ENCODE results near the gene CCDC51. TPM values are rescaled to one million over a fixed set of nuclear protein-coding genes. Genes with fewer than 3 reads are reported as not detected.
A peak's percentile ranks its signal among the peaks of the same experiment; 100 is the strongest.

CCDC51 gene
- total and polyA plus RNA-seq, 10 donors, result 8.4 to 22.2 (median 15.0) TPM

DNA sequence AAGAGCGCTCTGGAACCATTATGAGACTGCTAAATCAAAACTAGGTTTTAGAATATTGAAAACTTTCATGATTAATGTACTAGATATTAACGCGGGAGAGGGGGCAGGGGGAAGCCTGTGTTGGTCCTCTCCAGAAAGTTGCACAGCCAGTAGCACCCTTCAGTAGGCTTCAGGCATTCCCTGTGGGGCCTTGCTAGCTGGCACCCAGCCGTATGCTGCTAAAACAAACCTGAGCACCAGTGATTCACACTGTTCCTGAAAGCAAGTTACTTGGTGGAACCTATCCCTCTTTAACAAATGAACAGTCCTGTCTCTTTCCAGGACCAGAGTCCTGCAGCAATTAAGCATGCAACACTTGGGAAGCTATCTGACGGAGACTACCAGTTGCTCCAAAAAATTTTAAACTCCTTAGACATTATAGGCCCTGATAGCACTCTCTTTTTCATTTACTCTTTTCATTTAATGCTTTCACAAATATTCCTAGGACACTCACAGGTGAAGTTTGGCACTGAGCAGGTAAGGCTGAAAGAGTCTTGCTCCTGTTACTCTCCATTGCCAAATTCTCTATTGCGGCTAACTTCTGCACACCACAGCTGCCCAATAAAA lies 5.5 kb upstream of the CCDC51 start:
- intact Hi-C loops (cut with DNase I; ENCODE audit: low total_unique reads), result loop anchor here (10.0 kb wide), 1 partner anchor 59 kb away; the partner anchor contains the start of gene SHISA5
- no peak for DNase-seq
- H3K27me3 ChIP-seq (replicated peaks in 1 of 7), result no peaks in the 10 kb centered on the region

DNA sequence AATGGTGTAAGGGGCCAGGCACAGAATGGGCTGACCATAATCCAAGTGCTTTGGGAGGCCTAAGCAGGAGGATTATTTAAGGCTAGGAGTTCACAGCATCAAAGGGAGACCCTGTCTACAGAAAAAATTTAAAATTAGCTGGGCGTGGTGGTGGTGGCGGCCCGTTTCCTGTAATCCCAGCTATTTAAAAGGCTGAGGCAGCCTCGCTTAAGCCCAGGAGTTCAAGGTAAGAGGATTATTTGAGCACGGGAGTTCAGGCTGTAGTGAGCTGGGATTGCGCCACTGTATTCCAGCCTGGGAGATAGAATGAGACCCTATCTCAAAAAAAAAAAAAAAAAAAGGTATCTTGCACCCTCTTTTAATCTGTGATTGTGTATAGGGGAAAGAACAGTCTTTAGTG lies 2.0 kb upstream of the CCDC51 start:
- intact Hi-C loops (cut with DNase I; ENCODE audit: low total_unique reads), result loop anchor here (10.0 kb wide), 1 partner anchor 63 kb away; the partner anchor contains the start of gene SHISA5
- TF ChIP-seq, protein P1, sequence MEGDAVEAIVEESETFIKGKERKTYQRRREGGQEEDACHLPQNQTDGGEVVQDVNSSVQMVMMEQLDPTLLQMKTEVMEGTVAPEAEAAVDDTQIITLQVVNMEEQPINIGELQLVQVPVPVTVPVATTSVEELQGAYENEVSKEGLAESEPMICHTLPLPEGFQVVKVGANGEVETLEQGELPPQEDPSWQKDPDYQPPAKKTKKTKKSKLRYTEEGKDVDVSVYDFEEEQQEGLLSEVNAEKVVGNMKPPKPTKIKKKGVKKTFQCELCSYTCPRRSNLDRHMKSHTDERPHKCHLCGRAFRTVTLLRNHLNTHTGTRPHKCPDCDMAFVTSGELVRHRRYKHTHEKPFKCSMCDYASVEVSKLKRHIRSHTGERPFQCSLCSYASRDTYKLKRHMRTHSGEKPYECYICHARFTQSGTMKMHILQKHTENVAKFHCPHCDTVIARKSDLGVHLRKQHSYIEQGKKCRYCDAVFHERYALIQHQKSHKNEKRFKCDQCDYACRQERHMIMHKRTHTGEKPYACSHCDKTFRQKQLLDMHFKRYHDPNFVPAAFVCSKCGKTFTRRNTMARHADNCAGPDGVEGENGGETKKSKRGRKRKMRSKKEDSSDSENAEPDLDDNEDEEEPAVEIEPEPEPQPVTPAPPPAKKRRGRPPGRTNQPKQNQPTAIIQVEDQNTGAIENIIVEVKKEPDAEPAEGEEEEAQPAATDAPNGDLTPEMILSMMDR (IDR thresholded peaks at IDR 0.05 in 8 of 11, conservative IDR thresholded peaks at IDR 0.05 in 3 of 11), result no peak
- TF ChIP-seq POLR2A (IDR thresholded peaks at IDR 0.05), result no peak
- TF ChIP-seq POLR2AphosphoS5 (IDR thresholded peaks at IDR 0.05), result no peak

More for the DNA sequence above, 5.5 kb upstream of the CCDC51 start:
- Histone ChIP-seq H3K4me1 (peaks cover 16 to 68% (median 50%) of the 10 kb centered on the region in 6 donors), H3K27ac (peak overlapping the region in 2 of 8 donors; percentile 94 to 96), H3K36me3 (peaks cover 0 to 41% (median 31%) of the 10 kb centered on the region in 6 donors), H3K9me3 (no peaks in the 10 kb centered on the region), H3K4me3 (peak overlapping the region in 2 of 8 donors; percentile 81 to 97)
- 70 to 91% (median 79%) methylated on average over 5 to 6 of the region's 6 CpGs for WGBS, 5 donors
- TF ChIP-seq, protein P1 (IDR thresholded peaks at IDR 0.05 in 8 of 11, conservative IDR thresholded peaks at IDR 0.05 in 3 of 11), result no peak
- no peak for TF ChIP-seq POLR2AphosphoS5 (IDR thresholded peaks at IDR 0.05)
- no peak for TF ChIP-seq POLR2A (IDR thresholded peaks at IDR 0.05)

DNA sequence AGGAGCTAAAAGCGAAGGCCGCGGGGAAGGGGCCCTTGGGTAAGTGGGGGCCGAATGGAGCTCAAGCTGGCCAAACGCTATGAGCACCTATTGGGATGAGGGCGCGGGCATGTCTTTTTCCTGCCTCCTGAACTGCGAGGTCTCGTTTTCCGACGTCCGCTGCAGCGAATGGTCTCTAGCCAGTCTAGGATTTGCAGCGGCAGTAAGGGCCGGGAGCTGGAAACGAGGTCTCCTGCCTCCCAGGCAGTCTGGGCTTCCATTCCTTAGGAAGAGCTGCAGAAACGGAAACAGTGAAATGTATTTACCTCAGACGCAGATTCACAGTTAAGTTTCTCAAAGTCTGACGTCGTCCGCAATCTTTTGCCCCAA lies 655 bp upstream of the CCDC51 start:
- Histone ChIP-seq H3K27ac (peak overlapping the region; percentile 89 to 96 (median 96)), H3K36me3 (peaks cover 0 to 41% (median 31%) of the 10 kb centered on the region in 6 donors), H3K4me3 (peak overlapping the region; percentile 64 to 94 (median 81)), H3K9me3 (no peaks in the 10 kb centered on the region), H3K27me3 (replicated peaks in 1 of 7) (no peaks in the 10 kb centered on the region), H3K4me1 (peaks cover 25 to 78% (median 44%) of the 10 kb centered on the region in 6 donors)
- DNase-seq, result no peak
- WGBS, 5 donors, result 1 to 3% (median 1%) methylated on average over 21 of the region's 21 CpGs
- TF ChIP-seq, protein P1 (IDR thresholded peaks at IDR 0.05 in 8 of 11, conservative IDR thresholded peaks at IDR 0.05 in 3 of 11), result no peak
- TF ChIP-seq POLR2AphosphoS5 (IDR thresholded peaks at IDR 0.05), result no peak
- TF ChIP-seq POLR2A (IDR thresholded peaks at IDR 0.05), result no peak
- intact Hi-C loops (cut with DNase I; ENCODE audit: low total_unique reads), result loop anchor here (10.0 kb wide), 1 partner anchor 64 kb away; the partner anchor contains the start of gene SHISA5

More for the DNA sequence above, 2.0 kb upstream of the CCDC51 start:
- Histone ChIP-seq H3K4me3 (peak overlapping the region in 3 of 8 donors; percentile 81 to 94 (median 83)), H3K27ac (peak overlapping the region in 3 of 8 donors; percentile 91 to 96 (median 96)), H3K27me3 (replicated peaks in 1 of 7) (no peaks in the 10 kb centered on the region), H3K9me3 (no peaks in the 10 kb centered on the region), H3K4me1 (peaks cover 22 to 76% (median 45%) of the 10 kb centered on the region in 6 donors), H3K36me3 (peaks cover 0 to 41% (median 31%) of the 10 kb centered on the region in 6 donors)
- WGBS, 5 donors, result 61 to 79% (median 65%) methylated on average over 6 of the region's 6 CpGs
- no peak for DNase-seq

DNA sequence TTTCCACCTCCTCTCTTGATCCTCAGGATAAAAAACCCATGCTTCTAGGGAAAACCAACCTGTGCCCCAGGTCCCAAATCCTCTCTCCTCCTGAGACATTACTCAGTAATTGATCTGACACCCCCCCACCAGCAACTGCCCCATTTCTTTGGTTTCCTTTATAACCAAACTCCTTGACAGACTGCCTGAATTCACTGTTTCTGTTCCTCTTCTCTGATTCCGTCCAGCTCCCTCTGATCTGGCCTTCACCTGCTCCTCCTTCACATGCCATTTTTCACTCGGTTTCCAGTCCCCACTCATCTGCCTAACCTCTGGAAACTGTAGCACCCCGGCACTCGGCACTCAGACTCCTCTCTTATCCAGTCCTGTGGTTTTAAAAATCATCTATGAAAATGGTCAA lies 2.1 kb downstream of the CCDC51 start:
- peaks cover 24 to 82% (median 56%) of the 10 kb centered on the region in 6 donors for H3K4me1 ChIP-seq
- intact Hi-C loops (cut with DNase I; ENCODE audit: low total_unique reads), result loop anchor here (10.0 kb wide), 1 partner anchor 163 kb away; no protein-coding TSS in a partner anchor
- no peaks in the 10 kb centered on the region for H3K9me3 ChIP-seq
- DNase-seq, result no peak
- no peaks in the 10 kb centered on the region for H3K27me3 ChIP-seq (replicated peaks in 1 of 7)
- TF ChIP-seq POLR2A (IDR thresholded peaks at IDR 0.05) (no peak), POLR2AphosphoS5 (IDR thresholded peaks at IDR 0.05) (no peak)
- TF ChIP-seq, protein P1 (IDR thresholded peaks at IDR 0.05 in 8 of 11, conservative IDR thresholded peaks at IDR 0.05 in 3 of 11), result no peak
- no peak overlapping the region for H3K27ac ChIP-seq
- no peak overlapping the region for H3K4me3 ChIP-seq
- WGBS, 5 donors, result 74 to 82% (median 77%) methylated on average over 4 of the region's 4 CpGs
- peaks cover 0 to 38% (median 21%) of the 10 kb centered on the region in 6 donors for H3K36me3 ChIP-seq
